DMS 273 treated with DMSO at 0.1 percent for 48 hours (cell line): Measurements from ENCODE around the gene MRPS34.

ENCODE experiments used
- DNase-seq: peaks from one replicate; lab custom pipeline; 2025; lab: John Stamatoyannopoulos, UW

The MRPS34 gene

DNA sequence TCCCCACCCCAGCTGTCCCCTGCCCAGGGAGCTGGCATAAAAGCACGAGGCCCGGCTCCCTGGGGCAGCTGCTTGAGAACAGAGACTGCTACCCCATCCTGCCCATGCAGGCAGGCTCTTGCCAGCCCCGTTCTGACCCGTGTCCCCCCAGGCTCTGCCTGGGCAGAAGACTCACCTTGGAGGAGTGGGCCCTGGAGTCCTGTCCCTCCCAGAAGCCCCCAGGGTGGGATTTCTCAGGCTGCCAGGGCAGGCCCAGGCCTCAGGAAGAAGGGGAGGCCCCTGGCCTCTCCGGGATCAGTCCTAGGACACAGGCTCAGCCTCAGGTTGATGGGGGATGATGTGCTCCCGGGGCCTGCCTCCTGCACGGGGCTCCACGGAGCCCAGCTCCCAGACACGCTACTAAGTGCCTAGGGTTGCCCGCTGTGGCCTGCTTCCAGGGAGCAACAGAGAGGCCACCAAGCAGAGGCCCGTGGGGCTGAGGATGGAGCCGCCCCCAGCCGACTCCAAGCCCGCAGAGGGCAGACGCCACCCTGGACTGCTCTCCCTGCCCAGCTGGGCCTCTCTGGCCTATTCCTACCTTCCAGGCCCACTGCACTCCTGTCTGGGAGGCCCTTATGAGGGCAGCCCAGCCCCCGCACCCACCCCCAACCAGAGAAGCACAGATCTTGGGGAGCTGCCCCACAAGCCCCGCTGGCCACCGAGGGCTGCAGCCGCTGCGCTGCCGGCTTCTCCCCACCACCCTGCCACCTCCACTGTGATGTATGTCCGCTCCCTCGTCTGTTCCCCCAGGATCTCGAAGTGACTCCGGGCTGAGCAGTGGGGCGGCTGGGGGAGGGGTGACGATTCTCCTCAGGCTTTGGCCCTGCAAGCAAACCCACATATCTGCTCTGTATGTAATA lies 3.3 kb downstream of the MRPS34 start:
- no peak for DNase-seq

DNA sequence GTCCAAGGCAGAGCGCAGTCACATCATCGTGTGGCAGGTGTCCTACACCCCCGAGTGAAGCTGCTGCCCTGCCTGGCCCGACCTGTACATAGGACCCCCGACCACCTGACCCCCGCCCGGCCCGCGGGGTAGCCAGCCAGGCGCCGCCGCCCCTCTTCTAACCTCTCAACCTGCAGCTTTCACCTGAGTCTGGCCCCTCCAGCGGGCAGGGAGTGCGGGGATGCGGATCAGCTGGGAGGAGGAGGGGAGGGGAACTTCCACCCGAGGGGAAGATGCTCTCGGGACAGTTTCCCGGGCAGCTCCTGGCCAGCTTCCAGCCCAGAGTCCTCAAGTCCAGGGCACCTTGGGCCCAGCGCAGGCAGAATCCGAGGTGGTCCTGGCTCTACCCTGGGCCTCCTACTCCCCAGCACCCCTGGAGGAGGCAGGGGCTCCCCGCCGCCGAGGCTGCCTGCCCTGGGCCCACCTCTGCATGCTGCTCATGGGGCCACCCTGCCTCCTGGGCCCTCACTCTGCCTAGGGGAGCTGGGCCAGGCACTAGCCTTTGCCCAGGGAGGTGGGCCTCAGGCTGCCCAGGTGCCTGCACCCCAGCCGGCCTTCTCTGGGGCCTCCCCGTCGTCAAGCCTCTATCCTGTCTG lies 4.0 kb downstream of the MRPS34 start:
- no peak for DNase-seq

- DNase-seq: no peak
These were observed 4.7 kb downstream of the MRPS34 start for GRCh38 chr16:1768061-1768766.

DNA sequence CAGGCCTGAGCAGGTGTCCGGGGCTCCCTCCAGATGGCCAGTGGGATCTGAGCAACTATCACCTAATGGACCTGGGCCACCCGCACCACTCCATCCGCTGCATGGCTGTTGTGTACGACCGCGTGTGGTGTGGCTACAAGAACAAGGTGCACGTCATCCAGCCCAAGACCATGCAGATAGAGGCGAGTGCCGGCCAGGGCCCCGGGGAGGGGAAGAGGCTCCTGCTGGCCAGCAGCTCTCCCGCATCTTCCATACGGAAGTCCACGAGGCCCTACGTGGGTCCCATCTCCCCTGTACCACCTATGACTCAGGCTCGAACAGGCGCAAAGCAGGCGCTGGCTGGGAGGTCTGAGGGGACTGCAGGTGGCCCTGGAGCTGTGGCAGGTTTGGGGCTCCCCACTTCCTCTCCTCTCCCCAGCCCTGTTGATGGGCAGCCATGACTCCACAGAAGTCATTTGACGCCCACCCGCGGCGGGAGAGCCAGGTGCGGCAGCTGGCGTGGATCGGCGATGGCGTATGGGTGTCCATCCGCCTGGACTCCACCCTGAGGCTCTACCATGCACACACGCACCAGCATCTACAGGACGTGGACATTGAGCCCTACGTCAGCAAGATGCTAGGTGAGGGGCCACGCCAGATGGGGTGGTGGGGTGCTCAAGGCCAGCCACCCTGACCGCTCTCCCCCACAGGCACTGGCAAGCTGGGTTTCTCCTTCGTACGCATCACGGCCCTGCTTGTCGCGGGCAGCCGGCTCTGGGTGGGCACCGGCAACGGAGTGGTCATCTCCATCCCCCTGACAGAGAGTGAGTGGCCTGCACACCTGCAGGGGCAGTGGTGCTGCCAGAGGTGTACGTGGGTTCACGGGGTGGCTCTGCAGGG lies 5.6 kb downstream of the MRPS34 start:
- no peak for DNase-seq

DNA sequence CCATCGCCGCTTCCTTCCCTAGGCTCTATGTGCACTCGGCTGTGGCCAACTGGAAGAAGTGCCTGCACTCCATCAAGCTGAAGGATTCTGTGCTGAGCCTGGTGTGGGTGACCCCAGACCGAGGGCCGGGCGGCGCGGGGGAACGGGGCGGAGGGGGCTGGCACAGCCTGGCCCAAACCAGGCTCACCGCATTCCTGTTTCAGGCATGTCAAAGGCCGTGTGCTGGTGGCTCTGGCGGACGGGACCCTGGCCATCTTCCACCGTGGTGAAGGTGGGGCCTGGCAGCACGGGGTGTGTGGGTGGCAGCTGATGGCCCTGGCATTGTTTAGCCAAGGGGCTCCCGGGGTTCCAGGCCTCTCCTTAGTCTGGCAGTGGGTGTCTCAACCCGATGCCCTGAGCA lies 6.2 kb downstream of the MRPS34 start:
- no peak for DNase-seq

DNA sequence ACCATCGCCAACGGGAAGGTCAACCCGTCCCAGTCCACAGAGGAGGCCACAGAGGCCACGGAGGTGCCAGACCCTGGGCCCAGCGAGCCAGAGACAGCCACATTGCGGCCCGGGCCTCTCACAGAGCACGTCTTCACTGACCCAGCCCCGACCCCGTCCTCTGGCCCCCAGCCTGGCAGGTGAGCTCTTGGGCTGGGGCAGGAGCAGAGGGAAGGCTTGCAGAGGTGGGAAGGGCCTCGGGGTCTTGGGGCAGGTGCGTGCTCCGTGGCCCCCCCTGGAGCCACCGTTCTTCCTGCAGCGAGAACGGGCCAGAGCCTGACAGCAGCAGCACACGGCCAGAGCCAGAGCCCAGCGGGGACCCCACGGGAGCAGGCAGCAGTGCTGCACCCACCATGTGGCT lies 6.7 kb downstream of the MRPS34 start:
- no peak for DNase-seq

- no peak for DNase-seq
These were observed 7.1 kb downstream of the MRPS34 start for GRCh38 chr16:1765826-1766225.

DNA sequence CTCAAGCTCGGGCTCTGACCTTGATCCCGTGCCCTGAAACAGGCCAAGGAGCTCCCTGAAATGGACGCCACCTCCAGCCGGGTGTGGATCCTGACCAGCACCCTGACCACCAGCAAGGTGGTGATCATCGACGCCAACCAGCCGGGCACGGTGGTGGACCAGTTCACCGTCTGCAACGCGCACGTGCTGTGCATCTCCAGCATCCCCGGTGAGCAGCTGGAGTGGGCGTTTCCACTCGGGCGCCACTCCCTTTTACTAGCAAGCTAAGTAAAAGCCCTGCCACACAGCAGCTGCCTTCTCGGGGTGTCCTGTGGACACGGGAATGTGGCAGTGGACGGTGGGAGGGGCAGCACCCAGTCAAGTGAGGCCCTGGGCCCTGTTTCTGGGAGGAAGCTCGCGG lies 8.0 kb downstream of the MRPS34 start:
- DNase-seq: no peak

DNA sequence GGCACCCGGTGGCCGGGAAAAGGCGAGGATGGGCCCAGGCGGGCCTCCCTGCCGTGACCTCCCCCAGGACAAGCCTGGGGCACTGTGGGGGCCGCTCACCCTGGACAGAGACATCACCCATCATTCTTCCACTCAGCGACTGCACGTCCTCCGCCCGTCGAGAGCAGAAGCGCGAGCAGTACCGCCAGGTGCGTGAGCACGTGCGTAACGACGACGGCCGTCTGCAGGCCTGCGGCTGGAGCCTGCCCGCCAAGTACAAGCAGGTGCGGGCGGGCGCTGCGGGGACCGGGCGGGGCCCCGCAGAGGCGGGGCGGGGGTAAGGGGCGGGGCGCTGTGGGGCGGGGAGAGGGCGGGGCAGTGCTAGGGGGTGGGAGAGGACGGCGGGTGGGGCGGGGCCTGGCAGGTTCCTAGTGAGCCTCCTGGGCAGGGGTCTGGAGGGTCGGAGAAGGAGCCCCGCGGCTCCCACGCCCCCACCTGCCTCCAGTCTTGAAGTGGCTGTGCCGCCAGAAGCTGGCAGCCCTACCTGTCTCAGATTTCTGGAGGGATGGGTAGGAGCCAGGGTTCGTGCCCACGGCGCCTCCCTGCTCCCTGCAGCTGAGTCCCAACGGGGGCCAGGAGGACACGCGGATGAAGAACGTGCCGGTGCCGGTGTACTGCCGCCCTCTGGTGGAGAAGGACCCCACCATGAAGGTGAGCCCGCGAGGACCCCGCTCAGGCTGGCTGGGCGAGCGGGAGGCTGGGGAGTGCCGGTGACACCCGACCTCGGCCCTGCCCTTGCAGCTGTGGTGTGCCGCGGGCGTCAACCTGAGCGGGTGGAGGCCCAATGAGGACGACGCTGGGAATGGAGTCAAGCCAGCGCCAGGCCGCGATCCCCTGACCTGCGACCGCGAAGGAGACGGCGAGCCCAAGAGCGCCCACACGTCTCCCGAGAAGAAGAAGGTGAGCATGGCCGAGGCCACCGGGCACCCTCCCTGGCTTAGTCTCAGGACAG lies 9.1 kb downstream of the MRPS34 start:
- DNase-seq: no peak

DNA sequence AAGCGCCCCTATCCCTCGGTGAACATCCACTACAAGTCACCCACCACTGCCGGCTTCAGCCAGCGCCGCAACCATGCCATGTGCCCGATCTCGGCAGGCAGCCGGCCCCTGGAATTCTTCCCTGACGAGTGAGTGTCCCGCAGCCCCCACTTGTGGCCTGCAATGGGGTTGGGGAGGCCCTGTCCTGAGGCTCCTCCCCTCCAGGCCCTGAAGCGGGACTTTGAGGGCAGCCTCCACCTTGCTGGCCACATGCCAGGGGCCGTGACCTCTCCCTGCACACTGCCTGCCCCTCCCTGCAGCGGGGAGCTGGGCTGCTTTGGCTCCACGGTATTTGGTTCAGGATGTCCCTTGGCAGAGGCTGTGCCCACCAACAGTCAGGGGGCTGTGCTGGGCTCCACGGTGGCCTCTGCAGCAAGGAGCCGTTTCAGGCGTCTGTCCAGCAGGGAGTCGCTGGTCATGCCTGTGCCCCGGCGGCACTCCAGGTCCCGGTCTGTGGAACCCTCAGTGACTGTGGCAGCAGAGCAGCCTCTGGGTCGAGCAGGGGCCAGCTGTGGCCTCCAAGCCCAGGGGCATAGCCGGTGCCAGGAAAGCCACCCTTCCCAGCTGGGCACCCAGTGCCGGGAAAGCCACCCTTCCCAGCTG lies 9.9 kb downstream of the MRPS34 start:
- DNase-seq: no peak

- no peak for DNase-seq
These were observed 10.6 kb downstream of the MRPS34 start for GRCh38 chr16:1762196-1762878.

GRCh38 chr16:1761751-1762150 lies 11.2 kb downstream of the MRPS34 start:
- no peak for DNase-seq

- DNase-seq: no peak
These were observed 12.0 kb downstream of the MRPS34 start for GRCh38 chr16:1760911-1761310.

DNA sequence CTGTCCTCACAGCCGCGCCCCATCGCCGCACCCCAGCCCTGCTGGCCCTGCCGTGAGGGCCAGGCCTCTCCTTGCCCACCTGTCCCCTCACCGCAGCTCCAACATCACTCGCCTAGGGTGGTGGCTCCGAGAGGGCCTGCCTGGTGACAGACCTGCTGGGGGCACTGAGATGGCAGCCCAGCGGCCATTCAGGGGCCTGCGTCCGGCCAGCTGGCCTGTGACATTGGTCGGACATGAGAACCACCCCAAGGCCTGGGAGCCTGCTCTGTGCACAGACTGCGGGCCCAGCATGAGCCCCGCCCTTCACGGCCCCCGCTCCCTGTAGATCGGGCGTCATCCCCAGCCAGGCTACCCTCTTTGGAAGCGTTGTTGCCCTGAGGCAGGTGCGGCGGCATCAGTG lies 13.4 kb downstream of the MRPS34 start:
- no peak for DNase-seq

- DNase-seq: no peak
These were observed 14.0 kb downstream of the MRPS34 start for GRCh38 chr16:1758923-1759322.

- no peak for DNase-seq
These were observed 15.0 kb downstream of the MRPS34 start for GRCh38 chr16:1757714-1758461.

DNA sequence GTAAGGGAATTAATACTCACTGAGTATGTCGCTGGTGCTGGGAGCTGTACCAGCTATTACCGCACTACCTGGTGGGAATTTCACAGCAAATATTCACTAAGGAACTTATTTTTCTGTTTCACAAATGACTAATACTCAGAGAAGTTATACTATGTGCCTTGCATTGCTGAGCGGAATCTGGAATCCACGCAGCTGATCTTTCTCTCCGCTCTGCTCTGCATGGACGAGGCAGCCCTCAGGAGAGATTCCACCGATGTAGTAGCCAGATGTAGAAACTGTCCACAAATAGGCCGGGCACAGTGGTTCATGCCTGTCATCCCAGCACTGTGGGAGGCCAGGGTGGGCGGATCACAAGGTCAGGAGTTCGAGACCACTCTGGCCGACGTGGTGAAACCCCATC lies 18.7 kb downstream of the MRPS34 start:
- no peak for DNase-seq

DNA sequence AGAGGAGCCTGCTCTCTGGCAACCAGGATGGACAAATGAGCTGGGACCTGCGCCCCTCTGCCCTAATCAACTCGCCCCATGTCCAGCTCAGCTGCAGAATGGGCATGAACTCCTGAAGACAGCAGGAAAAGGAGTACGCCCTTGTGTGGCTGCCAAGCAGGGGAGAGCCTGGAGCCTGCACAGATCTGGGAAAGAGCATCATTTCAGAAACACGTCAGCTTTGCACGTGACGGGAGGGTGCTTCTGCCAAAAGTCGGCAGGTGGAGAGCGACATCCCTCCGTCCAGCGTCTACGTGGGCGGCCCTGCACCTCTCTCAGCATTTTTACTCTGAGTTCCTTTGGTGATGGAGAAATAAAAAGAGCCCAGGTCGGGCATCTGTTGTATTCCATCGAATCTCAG lies 20.1 kb downstream of the MRPS34 start:
- DNase-seq: no peak

- no peak for DNase-seq
These were observed 21.0 kb downstream of the MRPS34 start for GRCh38 chr16:1751946-1752345.
